Islet precursor cell (in vitro differentiated cells): Measurements from ENCODE around the gene TOR4A.
A peak's percentile ranks its signal among the peaks of the same experiment; 100 is the strongest.

Experiments
- DNase-seq: peaks from one replicate; pipeline ENCODE4 v3.0.0-alpha.2; 2018

TOR4A gene

DNA sequence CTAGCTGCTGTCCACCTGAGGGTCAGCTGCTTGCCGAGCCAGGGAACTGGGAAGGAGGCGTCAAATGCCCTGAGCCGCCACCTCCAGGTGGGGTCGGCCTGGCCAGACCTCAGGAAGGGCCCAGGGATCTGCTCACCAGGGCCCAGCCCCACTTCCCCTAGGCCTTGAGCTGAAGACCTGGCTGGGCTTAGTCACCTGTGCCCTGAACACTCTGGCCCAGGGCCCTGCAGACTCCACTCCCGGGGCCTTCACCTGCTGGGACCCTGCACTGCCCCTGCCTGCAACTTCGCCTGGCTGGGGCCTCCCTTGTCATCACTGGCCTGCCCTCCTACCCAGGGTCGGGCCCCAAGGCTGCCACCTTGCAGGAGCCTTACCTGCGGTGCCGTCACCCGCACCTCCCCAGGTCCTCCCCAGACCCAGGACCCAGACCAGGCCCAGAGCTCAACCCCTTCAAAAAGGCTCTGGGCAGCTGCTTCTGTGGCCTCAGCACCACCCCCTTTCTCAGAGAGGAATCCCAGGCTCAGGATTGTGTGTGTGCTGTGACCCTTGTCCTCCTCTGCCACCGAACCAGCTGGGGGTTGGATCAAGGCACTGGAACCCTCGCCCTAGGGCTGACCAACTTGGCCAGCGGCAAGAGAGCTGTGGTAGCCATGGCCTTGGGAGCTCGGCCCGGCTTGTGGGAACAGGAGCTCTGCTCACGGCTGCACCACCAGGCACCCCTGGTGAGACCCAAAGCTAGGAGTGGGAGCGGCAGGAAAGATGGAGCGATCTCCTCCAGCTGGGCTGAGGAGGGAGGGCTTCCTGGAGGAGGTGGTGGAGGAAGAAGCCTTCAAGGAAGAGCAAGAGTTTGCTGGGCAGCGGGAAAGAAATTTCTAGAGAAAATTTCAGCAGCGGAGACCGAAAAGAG is 23.6 kb upstream of the TOR4A start:
- no peak for DNase-seq

DNA sequence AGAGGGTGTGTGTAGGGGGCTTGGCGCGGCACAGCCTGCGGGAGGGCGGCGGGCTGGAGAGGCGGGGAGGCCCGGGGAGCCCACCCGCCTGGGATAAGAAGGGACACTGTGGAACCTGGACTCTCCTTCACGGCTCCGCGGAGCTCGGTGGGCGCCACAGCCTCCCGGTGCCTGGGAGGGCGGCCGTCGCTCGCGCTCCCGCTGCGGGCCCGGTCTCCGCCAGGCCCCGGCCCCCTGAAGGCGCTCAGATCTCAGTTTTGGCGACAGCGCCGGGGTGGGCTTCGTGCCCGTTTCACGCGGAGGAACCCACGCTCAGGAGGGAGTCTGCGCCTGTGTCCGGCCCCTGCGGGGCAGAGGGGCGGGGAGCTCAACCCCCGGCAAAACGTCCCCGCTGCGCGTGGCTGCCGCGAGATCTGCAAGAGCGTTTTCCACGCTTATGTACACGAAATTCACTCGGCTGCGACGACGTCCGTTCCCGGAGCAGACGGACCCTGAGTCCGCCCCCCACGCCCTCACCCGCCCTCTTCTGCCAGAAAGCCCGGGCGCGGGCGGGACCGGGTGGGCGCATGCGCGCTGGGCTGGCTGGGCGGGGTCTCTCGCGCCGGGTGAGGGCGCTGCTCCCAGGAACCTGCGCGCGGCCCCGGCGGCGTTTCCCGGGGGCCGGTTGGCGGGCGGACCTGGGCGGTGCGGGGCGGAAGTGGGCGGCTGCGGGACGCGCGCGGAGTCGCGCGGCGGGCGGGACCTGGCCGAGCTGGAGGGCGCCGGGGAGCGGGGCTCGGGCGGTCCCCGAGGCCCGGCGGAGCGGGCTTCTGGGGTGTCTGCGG is 22.7 kb upstream of the TOR4A start, which contains the start of gene NELFB:
Gene NELFB, plus strand, starts transcription at position 704 of the 824 bp plus-strand sequence.
- peak; percentile 93 for DNase-seq

DNA sequence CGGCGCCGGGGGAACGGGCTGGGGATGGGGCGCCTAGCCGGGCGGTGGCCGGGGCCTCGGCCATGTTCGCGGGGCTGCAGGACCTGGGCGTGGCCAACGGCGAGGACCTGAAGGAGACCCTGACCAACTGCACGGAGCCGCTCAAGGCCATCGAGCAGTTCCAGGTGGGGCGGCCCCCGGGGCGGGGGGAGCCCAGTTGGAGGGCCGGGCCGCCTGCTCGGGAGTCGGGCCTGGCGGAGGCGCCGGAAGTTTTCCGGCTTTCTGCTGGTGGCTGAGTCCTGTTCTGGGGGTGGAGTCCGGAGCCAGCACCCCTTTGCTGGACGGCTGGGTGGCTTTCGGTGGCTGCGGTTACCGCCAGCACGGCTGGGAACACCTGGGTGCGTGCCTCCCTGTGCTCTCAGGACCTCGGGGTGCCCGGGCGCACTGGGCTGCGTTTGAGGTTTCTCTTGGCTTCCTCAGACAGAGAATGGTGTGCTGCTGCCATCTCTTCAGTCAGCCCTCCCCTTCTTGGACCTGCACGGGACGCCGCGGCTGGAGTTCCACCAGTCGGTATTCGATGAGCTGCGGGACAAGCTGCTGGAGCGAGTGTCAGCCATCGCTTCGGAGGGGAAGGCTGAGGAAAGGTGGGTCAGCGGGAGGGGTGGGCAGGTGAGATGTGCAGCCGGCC is 21.9 kb upstream of the TOR4A start:
- peak; percentile 80 for DNase-seq

DNA sequence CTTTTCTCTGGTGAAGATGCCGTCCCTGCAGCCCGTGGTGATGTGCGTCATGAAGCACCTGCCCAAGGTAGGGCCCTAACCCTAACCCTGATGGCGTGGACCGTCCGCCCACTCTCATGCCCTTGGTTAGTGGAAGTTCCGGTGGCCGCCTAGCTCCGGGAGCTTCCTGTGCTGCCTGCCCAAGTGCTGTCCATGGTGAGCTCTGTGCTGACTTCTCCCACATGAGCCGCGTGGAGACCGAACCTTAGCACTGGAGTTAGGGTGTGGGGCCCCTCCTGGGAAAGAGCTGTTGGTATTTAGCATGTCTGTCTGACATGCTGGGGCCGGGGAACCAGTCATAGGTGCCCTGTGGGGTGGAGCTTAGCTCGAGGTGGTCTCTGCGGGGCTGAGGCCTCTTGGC is 21.2 kb upstream of the TOR4A start:
- no peak for DNase-seq

DNA sequence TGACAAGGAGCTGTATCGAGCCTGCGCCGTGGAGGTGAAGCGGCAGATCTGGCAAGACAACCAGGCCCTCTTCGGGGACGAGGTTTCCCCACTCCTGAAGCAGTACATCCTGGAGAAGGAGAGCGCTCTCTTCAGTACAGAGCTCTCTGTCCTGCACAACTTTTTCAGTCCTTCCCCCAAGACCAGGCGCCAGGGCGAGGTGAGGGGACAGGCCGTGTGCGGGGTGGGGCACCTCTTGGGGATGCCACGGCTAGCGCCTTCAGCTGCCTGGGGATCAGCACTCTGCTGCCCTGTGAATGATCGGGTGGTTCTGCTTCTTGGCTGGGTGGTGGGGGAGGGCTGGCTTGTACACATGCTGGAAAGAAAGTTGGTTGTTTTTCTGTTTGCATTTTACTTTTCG is 20.7 kb upstream of the TOR4A start:
- no peak for DNase-seq

DNA sequence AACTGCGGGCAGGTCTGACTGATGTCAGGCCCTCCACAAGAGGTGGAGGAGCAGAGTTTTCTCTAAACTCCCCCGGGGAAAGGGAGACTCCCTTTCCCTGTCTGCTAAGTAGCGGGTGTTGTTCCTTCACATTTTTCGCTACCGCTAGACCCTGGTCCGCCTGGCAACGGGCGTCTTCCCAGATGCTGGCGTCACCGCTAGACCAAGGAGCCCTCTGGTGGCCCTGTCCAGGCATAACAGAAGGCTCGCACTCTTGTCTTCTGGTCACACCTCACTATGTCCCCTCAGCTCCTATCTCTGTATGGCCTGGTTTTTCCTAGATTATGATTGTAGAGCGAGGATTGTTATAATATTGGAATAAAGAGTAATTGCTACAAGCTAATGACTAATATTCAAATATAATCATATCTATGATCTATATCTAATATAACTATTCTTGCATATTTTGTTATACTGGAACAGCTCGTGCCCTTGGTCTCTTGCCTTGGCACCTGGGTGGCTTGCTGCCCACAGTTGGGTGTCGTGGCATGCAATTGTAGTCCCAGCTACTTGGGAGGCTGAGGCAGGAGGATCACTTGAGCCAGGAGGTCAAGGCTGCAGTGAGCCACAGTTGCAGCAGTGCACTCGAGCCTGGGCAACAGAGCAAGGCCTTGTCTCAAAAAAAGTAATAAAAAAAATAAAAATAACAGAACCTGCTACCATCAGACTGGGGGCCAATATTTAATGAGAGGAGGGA is 15.2 kb upstream of the TOR4A start:
- peak; percentile 69 for DNase-seq

DNA sequence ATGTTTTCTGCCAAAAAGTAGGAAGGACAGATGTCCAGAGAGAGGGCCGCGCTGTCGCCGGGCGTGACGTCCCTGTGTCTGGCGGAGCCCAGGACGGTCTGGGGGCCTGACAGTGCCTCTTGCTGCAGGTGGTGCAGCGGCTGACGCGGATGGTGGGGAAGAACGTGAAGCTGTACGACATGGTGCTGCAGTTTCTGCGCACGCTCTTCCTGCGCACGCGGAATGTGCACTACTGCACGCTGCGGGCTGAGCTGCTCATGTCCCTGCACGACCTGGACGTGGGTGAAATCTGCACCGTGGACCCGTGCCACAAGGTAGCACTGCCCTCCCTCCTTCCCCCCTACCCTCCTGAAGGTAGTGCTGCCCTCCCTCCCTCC is 14.6 kb upstream of the TOR4A start:
- no peak for DNase-seq

DNA sequence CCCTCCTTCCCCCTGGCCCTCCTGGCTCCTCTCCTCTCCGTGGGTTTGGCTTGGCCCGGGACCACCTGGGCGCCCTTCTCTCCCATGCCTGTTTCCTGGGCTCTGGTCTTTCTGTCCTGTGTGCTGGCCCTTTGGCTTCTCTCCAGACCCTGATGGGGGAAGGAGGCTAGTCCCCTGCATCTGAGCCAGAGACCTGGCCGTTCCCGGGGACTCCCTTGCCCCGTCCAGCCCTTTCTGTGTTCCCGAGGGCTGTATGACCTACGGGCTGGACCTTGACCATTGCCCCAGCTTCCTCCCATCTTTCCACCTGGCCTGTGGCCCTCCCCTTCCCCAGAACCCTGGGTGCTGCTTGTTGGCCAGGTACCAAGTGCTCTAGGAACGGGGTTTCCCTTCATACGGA is 14.0 kb upstream of the TOR4A start:
- DNase-seq = no peak

DNA sequence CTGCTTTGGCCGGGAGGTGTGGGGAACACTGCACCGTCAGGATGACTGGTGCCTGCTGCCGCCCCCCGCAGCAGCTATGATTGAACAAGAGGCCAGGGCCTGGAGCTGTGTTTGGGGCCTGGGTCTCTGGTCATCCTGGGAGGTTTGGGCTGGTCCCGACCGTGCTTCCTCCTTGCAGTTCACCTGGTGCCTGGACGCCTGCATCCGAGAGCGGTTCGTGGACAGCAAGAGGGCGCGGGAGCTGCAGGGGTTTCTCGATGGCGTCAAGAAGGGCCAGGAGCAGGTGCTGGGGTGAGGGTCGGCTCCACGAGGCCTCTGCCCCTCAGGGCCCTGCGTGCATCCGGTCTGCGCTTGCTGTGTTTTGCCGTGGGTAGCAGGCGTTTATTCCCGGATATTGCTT is 13.5 kb upstream of the TOR4A start:
- DNase-seq = no peak

DNA sequence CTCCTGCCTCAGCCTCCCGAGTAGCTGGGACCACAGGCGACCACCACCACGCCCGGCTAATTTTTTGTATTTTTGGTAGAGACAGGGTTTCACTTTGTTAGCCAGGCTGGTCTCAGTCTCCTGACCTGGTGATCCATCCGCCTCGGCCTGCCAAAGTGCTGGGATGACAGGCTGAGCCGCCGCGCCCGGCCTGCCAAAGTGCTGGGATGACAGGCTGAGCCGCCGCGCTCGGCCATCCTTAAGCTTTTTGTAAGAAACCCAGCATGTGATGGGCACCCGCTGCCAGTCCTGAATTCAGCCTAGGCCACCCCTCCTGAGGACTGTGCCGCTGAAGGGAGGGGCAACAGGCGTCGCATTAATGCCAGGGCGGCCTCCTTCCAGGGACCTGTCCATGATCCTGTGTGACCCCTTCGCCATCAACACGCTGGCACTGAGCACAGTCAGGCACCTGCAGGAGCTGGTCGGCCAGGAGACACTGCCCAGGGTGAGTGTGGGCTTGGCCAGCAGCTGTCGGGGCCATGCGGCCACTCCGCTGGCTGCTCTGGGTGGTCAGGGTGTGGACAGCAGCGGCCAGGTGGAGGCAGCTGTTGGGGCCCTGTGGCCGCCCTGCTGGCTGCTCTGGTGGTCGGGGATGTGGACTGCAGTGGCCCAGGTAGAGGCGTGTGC is 11.9 kb upstream of the TOR4A start:
- peak; percentile 48 for DNase-seq

DNA sequence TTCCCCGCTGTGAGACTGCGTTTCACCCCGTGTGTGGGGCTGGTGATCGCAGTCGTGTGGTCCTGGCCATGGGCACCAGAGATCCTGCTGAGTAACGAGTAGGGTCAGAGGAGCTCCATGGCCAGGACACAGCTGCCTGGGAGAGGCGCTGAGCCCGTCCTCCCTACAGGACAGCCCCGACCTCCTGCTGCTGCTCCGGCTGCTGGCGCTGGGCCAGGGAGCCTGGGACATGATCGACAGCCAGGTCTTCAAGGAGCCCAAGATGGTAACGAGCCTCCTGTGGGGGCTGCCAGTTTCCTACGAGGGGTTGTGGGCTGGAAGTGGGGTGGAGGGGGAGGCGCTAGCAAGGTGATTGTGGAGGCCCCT is 11.4 kb upstream of the TOR4A start:
- DNase-seq = no peak

DNA sequence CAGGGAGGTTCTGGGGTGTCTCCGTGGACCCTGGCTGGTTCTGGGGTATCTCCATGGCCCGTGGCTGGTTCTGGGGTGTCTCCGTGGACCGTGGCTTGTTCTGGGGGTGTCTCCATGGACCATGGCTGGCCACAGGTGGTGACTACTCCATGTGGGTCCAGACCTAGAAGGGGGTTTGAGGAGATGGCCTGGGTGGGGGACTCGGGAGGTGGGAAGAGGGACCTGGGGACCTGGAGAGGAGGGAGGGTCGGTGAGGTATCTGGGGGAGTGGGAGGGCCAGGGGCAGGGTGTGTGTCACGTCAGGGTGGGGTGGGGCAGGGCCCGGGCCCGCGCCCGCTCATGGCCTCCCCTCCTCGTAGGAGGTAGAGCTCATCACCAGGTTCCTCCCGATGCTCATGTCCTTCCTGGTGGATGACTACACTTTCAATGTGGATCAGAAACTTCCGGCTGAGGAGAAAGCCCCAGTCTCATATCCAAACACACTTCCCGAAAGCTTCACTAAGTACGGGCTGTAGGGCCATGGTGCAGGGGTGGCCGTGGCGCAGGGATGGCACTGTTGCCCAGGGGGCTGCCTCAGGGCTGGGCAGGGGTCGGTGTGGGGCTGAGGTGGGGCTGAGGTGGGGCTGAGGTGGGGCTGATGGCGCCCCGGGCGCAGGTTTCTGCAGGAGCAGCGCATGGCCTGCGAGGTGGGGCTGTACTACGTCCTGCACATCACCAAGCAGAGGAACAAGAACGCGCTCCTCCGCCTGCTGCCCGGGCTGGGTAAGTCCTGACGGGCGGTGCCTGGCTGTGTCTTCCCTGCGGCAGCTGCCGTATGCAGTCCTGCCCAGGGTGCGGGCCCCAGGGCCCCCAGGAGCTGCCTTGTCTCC is 10.7 kb upstream of the TOR4A start:
- peak; percentile 46 for DNase-seq

DNA sequence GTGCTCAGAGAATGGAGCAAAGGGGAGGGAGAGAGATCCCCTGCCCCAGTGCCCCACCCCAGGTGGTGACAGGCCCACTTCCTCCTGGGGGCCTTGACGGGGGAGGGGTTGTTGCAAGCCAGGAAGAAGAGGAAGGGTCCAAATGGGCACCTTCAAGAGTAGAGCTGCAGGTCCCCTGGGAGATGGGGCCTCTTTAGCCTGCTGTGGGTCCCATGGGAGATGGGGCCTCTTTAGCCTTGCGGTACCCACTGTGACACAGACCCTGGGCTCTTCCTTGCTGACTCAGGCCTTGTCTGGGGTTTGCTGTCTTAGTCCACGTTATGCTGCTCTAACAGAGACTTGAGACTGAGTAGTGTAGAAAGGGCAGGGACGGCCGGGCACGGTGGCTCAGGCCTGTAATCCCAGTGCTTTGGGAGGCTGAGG is 9.6 kb upstream of the TOR4A start:
- DNase-seq = no peak

DNA sequence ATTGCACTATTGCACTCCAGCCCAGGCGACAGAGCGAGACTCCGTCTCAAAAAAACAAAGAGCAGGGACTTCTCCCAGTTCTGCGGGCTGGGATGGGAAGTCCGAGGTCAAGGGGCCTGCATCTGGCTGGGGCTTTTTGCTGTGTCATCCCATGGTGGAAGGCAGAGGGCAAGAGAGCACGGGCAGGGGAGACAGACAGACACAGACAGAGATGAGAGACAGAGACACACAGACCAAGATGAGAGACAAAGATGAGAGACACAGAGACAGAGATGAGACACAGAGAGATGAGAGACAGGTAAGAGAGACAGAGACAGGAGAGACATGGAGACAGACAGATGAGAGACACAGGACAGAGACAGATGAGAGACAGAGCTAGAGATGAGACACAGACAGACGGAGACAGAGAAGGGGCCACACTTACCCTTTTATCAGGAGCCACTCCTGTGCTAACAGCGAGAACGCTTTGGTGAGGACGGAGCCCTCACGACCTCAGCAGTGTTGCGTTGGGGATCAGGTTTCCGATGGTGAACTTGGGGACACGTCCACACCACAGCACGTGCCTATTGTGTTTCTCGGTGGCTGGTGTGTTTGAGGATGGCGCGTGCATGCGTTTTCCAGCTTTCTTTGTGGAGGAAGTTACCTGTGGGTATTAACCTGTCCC is 8.9 kb upstream of the TOR4A start:
- no peak for DNase-seq

DNA sequence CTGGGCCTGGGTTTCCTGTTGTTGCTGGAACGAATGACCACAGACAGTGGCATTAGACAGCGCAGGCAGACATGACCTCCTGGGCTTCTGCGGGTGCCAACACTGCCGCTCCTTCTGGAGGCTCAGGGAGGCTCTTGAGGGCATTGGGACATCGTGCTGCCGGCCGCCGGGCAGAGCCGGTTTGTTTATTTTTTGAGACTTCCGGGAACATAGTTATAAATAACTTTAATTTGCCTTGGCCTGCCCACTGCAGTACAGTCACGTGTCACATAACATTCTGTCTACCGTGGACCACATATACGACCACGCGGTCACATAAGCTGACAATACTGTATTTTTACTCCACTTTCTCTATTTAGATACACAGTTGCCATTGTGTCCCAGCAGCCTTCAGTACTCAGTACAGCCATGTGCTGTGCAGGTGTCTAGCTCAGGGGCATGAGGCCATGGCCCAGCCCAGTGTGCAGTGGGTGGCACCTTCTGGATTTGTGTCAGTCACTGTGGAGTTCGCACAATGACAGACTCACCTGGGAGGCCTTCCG is 8.2 kb upstream of the TOR4A start:
- DNase-seq = no peak

DNA sequence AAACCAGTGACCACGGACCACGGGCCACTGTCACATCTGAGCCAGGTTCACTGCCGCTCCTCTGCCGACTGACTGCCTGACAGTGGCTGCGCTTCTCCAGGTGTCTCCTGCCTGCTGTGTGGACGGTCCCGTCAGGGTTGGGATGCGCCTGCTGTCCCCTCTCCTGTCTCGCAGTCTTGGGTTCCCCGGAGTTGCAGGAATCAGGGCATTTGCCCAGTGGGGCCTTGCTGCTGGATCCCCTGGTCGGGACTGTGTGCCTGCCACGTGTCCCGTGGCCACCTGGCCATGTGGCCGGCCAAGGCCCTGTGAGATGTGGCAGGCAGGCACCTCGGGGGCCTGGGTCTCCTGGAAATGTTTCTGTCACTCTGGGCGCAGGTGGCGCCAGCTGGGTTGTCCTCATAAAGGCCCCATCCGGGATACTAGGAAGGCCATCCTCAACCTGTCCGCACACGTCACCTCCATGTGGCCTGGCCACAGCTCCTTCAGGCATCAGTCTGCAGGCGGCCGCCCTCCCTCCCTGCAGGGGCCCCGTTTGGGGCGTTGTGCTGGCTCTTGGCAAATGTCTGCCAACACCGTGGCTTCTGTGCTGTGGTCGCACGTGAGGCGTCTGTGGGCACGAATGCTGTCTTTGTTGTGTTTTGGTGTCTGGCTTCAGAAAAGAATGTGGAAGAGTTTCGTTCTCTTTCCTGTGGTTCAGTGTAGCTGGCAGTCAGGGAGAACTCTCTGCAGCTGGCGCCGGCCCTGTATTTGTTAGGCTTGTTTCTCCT is 6.4 kb upstream of the TOR4A start:
- DNase-seq = peak; percentile 48

DNA sequence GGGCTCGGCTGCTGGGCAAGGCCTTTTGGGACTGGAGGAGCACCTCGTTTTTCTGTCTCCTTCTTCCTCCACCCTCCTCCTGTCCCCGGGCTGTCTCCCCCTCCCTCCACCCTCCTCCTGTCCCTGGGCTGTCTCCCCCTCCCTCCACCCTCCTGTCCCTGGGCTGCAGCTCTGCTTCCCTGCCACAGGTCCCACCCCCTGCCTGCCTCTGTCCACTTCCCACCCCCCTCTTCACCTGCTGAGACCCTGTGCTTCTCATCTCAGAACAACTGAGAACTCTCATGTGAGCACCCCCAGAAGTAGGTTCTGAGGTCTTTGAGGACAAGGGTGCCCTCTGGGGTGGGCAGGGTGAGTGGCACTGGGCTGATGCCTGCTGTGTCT is 5.8 kb upstream of the TOR4A start:
- DNase-seq = no peak

DNA sequence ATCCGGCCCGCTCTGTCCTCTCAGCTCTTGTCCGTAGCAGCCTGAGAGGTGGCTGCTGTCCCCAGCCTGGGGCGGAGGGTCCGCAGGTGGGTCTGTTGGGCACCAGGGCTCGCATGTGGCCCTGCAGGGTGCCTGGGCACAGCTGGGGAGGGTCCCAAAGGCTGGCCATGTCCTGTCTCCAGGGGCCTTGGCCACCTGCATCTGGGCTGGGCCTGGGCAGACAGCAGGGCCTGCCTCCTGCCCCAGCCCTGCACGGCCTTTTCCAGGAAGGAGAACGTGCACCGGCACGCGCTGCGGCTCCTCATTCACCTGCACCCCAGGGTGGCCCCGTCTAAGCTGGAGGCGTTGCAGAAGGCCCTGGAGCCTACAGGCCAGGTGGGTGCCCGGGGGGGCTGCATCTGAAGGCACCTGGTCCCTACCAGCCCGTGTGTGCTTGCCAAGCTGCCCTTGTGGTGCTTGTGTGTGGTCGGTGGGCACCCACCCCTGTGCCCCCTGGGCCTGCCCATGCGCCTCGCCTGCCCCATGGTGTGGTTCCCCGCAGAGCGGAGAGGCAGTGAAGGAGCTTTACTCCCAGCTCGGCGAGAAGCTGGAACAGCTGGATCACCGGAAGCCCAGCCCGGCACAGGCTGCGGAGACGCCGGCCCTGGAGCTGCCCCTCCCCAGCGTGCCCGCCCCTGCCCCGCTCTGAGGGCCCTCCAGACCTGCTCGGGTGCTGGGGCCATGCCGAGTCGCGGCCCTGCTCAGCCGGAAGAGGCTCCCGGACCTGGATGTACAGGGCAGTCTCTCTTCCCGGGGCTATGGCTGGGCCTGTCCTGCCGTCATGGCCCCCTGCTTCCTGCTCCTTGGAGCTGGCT is 5.1 kb upstream of the TOR4A start:
- DNase-seq = no peak

DNA sequence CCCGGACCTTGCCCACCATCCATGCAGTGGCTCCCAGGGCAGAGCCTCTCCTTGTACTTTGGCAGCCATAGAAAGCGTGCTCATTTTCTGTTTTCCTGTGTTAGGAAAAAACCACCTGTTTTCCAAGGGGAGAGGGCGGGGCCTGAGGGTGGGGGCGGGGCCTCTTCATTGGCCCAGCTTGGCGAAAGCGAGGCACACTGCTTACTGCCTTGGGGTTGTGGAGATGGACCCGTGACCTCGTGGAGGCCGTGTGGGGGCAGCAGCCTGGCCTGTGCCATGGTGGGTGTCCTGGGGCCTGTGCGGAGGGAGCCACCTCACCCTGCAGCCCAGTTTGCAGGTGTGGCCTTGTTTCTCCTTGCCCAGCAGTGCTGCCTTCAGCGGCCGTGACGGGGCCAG is 4.4 kb upstream of the TOR4A start:
- no peak for DNase-seq
